Measurements from ENCODE around the gene CHD5. TPM values are rescaled to one million over a fixed set of nuclear protein-coding genes. Genes with fewer than 3 reads are reported as not detected.

CHD5 gene
- total RNA-seq, 1 experiment from 2014 or later, result 0.39 TPM

DNA sequence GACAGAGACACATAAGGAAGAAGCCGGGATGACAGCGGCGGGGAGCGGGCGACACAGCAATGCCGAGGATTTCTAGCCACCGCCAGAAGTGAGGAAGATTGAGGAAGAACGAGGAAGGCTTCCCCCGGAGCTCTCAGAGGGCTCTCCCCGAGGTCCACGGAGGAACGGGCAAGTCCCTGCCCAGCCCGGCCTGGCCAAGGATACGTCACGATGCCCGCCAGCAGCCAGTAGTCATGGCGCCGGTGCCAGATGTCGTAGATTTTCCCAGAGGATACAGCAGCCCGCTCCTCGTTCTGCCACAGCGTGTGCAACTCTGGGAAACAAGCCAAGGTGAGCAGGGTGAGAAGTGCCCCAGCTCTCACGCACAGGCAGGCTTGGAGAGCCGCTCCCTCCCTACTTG lies 68.5 kb downstream of the CHD5 start:
- H3K9me3 Mint-ChIP-seq (ENCODE audit: unreplicated experiment), result peaks cover 4% of the 10 kb centered on the region
- H3K27me3 Mint-ChIP-seq (ENCODE audit: insufficient read depth, unreplicated experiment), result peaks cover 8% of the 10 kb centered on the region
- no peaks in the 10 kb centered on the region for H3K36me3 Mint-ChIP-seq (ENCODE audit: insufficient read depth, unreplicated experiment)
- H3K4me3 ChIP-seq (ENCODE audit: low read depth, low read length), result no peak overlapping the region
- intact Hi-C loops (cut with micrococcal nuclease; ENCODE audit: unreplicated experiment), result no loop called here
- DNase-seq, result no peak
- no peak overlapping the region for H3K4me3 Mint-ChIP-seq (ENCODE audit: unreplicated experiment)
- H3K27ac Mint-ChIP-seq (ENCODE audit: unreplicated experiment), result no peak overlapping the region
- BruUV-seq (replicated peaks), result no TSS peak
- no peaks in the 10 kb centered on the region for H3K4me1 ChIP-seq
- ChIA-PET CTCF (no interaction called here), POLR2A (no interaction called here)
- TF ChIP-seq, protein P1, sequence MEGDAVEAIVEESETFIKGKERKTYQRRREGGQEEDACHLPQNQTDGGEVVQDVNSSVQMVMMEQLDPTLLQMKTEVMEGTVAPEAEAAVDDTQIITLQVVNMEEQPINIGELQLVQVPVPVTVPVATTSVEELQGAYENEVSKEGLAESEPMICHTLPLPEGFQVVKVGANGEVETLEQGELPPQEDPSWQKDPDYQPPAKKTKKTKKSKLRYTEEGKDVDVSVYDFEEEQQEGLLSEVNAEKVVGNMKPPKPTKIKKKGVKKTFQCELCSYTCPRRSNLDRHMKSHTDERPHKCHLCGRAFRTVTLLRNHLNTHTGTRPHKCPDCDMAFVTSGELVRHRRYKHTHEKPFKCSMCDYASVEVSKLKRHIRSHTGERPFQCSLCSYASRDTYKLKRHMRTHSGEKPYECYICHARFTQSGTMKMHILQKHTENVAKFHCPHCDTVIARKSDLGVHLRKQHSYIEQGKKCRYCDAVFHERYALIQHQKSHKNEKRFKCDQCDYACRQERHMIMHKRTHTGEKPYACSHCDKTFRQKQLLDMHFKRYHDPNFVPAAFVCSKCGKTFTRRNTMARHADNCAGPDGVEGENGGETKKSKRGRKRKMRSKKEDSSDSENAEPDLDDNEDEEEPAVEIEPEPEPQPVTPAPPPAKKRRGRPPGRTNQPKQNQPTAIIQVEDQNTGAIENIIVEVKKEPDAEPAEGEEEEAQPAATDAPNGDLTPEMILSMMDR (IDR thresholded peaks at IDR 0.05; ENCODE audit: insufficient read depth in 1 of 2, low read depth in 1 of 2, low read length in 1 of 2, severe bottlenecking in 1 of 2, unreplicated experiment in 1 of 2), result no peak
- no peaks in the 10 kb centered on the region for H3K27me3 ChIP-seq (replicated peaks; ENCODE audit: control insufficient read depth, insufficient read depth, low read length)
- H3K9me3 ChIP-seq, result no peaks in the 10 kb centered on the region
- no peaks in the 10 kb centered on the region for H3K36me3 ChIP-seq (ENCODE audit: control insufficient read depth, insufficient read depth, low read length)
- no peaks in the 10 kb centered on the region for H3K4me1 Mint-ChIP-seq (ENCODE audit: low read depth, unreplicated experiment)

DNA sequence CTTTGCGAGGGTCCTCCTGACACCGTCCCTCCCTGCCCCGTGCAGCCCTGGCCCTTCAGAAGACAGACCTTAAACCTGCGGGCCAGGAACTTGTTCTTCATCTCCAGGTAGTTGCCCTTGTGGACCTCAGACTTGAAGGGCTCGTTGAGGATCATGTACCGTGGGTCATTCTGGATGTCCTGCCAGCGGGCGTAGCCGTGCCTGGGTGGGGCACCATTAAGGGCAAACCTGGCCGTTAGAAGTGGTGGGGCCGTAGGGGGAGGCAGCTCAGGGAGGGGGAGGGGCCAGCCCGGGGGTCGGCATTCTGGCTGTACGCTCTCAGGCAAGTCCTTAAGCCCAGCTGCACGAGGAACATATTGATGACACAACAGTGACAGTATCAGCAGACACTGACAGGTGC lies 69.8 kb downstream of the CHD5 start:
- TF ChIP-seq, protein P1 (IDR thresholded peaks at IDR 0.05; ENCODE audit: insufficient read depth in 1 of 2, low read depth in 1 of 2, low read length in 1 of 2, severe bottlenecking in 1 of 2, unreplicated experiment in 1 of 2), result no peak
- BruUV-seq (replicated peaks), result no TSS peak
- POLR2A ChIA-PET, result no interaction called here
- H3K9me3 Mint-ChIP-seq (ENCODE audit: unreplicated experiment), result no peaks in the 10 kb centered on the region
- Histone ChIP-seq H3K4me3 (ENCODE audit: low read depth, low read length) (no peak overlapping the region), H3K27me3 (replicated peaks; ENCODE audit: control insufficient read depth, insufficient read depth, low read length) (no peaks in the 10 kb centered on the region), H3K4me1 (no peaks in the 10 kb centered on the region), H3K9me3 (no peaks in the 10 kb centered on the region), H3K36me3 (ENCODE audit: control insufficient read depth, insufficient read depth, low read length) (no peaks in the 10 kb centered on the region)
- intact Hi-C loops (cut with micrococcal nuclease; ENCODE audit: unreplicated experiment), result no loop called here
- no peak for DNase-seq
- no peaks in the 10 kb centered on the region for H3K36me3 Mint-ChIP-seq (ENCODE audit: insufficient read depth, unreplicated experiment)
- H3K27ac Mint-ChIP-seq (ENCODE audit: unreplicated experiment), result no peak overlapping the region
- peaks cover 8% of the 10 kb centered on the region for H3K27me3 Mint-ChIP-seq (ENCODE audit: insufficient read depth, unreplicated experiment)
- CTCF ChIA-PET, result interaction anchor here (0.6 kb wide), 1 partner anchor 1703 kb away, joined by 4 read pairs; no protein-coding TSS in a partner anchor
- H3K4me1 Mint-ChIP-seq (ENCODE audit: low read depth, unreplicated experiment), result no peaks in the 10 kb centered on the region
- H3K4me3 Mint-ChIP-seq (ENCODE audit: unreplicated experiment), result no peak overlapping the region

DNA sequence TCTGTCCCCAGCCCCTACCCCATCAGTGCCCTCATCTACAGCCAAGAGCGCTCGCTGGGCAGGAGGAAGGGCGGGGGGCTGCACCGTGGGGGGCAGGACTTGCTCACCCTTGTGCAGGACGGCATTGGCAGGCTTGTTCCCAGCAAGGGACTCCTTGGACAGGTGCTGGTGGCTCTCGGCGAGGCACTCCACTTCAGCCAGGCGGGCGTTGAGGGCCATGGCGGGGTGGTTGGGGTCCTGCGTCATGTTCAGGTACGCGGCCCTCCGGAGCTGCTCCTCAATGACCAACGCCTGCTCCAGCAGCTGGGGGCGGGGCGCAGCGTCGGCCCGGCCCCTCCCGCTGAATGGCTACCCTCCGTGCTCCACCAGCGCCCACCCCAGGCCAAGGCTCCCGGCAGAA lies 70.4 kb downstream of the CHD5 start:
- no peak overlapping the region for H3K4me3 Mint-ChIP-seq (ENCODE audit: unreplicated experiment)
- DNase-seq, result no peak

More for the DNA sequence above, 70.4 kb downstream of the CHD5 start:
- Histone ChIP-seq H3K9me3 (no peaks in the 10 kb centered on the region), H3K36me3 (ENCODE audit: control insufficient read depth, insufficient read depth, low read length) (no peaks in the 10 kb centered on the region), H3K4me1 (no peaks in the 10 kb centered on the region), H3K27me3 (replicated peaks; ENCODE audit: control insufficient read depth, insufficient read depth, low read length) (no peaks in the 10 kb centered on the region), H3K4me3 (ENCODE audit: low read depth, low read length) (no peak overlapping the region)
- BruUV-seq (replicated peaks), result no TSS peak
- CTCF ChIA-PET, result no interaction called here
- Mint-ChIP-seq H3K36me3 (ENCODE audit: insufficient read depth, unreplicated experiment) (no peaks in the 10 kb centered on the region), H3K27me3 (ENCODE audit: insufficient read depth, unreplicated experiment) (peaks cover 8% of the 10 kb centered on the region), H3K27ac (ENCODE audit: unreplicated experiment) (no peak overlapping the region), H3K4me1 (ENCODE audit: low read depth, unreplicated experiment) (no peaks in the 10 kb centered on the region), H3K9me3 (ENCODE audit: unreplicated experiment) (no peaks in the 10 kb centered on the region)
- TF ChIP-seq, protein P1 (IDR thresholded peaks at IDR 0.05; ENCODE audit: insufficient read depth in 1 of 2, low read depth in 1 of 2, low read length in 1 of 2, severe bottlenecking in 1 of 2, unreplicated experiment in 1 of 2), result no peak
- POLR2A ChIA-PET, result no interaction called here
- intact Hi-C loops (cut with micrococcal nuclease; ENCODE audit: unreplicated experiment), result loop anchor here (2.0 to 10.0 kb wide), 2 partner anchors 55 to 135 kb away; partner anchors contain the start of gene HES3
